IMR-90 (cell line): Measurements from ENCODE around the gene HFE. TPM values are rescaled to one million over a fixed set of nuclear protein-coding genes. Genes with fewer than 3 reads are reported as not detected.
A peak's percentile ranks its signal among the peaks of the same experiment; 100 is the strongest.

Experiments
- ATAC-seq: fragments of 200-7000 bp; cut with Tn5 transposase; 2 replicates; pipeline ENCODE4 v1.9.1; 2020; ENCODE audit warnings: low read depth, mild to moderate bottlenecking, moderate library complexity
- BruUV-seq: library from RNA; stranded (reverse); fragments of 400-500 nt; replicated peaks from 2 replicates; lab custom pipeline; 2021; lab: Mats Ljungman, UMichigan
- CTCF ChIA-PET: fragments of 300-600 bp; formaldehyde crosslinking; extraction: SDS; loops from one replicate; lab custom pipeline; 2021; ENCODE audit warnings: antibody characterized with exemption; lab: Yijun Ruan, JAX
- POLR2A ChIA-PET: fragments of 300-600 bp; sonication (Branson Sonifier 250); formaldehyde crosslinking; loops from one replicate; lab custom pipeline; 2022; ENCODE audit warnings: antibody characterized with exemption; ENCODE audit not compliant: unreplicated experiment; lab: Charles Lee
- DNase-seq: peaks from one replicate; pipeline ENCODE4 v3.0.0; 2013
- H2AFZ ChIP-seq: replicated peaks from 2 replicates; pipeline ENCODE3; 2013; ENCODE audit warnings: low read length, mild to moderate bottlenecking; ENCODE audit not compliant: poor library complexity
- H2AK5ac ChIP-seq: 2 replicates; pipeline ENCODE4 v1.6.1; 2013; ENCODE audit warnings: low read depth, low read length, inconsistent platforms
- H2AK9ac ChIP-seq: replicated peaks from 2 replicates; pipeline ENCODE3; 2013; ENCODE audit warnings: mild to moderate bottlenecking, low read depth, low read length, moderate library complexity; ENCODE audit not compliant: poor library complexity
- H2BK120ac ChIP-seq: 2 replicates; pipeline ENCODE4 v1.6.1; 2013; ENCODE audit warnings: low read depth, low read length, inconsistent platforms
- H2BK15ac ChIP-seq: 3 replicates; pipeline ENCODE4 v1.6.1; 2013; ENCODE audit warnings: low read depth, low read length, inconsistent platforms
- H2BK20ac ChIP-seq: 2 replicates; pipeline ENCODE4 v1.6.1; 2013; ENCODE audit warnings: low read depth, mild to moderate bottlenecking, inconsistent platforms, low read length, moderate library complexity
- H2BK5ac ChIP-seq: 2 replicates; pipeline ENCODE4 v1.6.1; 2013; ENCODE audit warnings: mild to moderate bottlenecking, low read depth, low read length, inconsistent platforms; ENCODE audit not compliant: poor library complexity, severe bottlenecking
- H3K14ac ChIP-seq: replicated peaks from 2 replicates; pipeline ENCODE4 v1.6.1; 2013; ENCODE audit warnings: low read depth, low read length, inconsistent platforms
- H3K18ac ChIP-seq: 2 replicates; pipeline ENCODE4 v1.6.1; 2013; ENCODE audit warnings: low read depth, low read length, control low read depth
- H3K23ac ChIP-seq: 2 replicates; pipeline ENCODE4 v1.6.1; 2013; ENCODE audit warnings: low read depth, low read length, inconsistent platforms
- H3K27ac ChIP-seq: 2 replicates; pipeline ENCODE4 v1.5.1; 2013; ENCODE audit warnings: mild to moderate bottlenecking, control low read depth, low read length; ENCODE audit not compliant: insufficient read depth
- H3K27me3 ChIP-seq: 2 replicates; pipeline ENCODE4 v1.6.1; 2013; ENCODE audit warnings: low read length; ENCODE audit not compliant: control insufficient read depth, insufficient read depth
- H3K36me3 ChIP-seq: 2 replicates; pipeline ENCODE4 v1.6.1; 2013; ENCODE audit warnings: low read length, mixed read lengths; ENCODE audit not compliant: control insufficient read depth, insufficient read depth
- H3K4ac ChIP-seq: 2 replicates; pipeline ENCODE4 v1.6.1; 2013; ENCODE audit warnings: low read depth, low read length, inconsistent platforms
- H3K4me1 ChIP-seq: 2 replicates; pipeline ENCODE4 v1.6.1; 2013; ENCODE audit warnings: low read length, mixed read lengths; ENCODE audit not compliant: control insufficient read depth, insufficient read depth
- H3K4me2 ChIP-seq: 2 replicates; pipeline ENCODE4 v1.6.1; 2013; ENCODE audit warnings: low read depth, mild to moderate bottlenecking, control low read depth, low read length, moderate library complexity
- H3K4me3 ChIP-seq: 2 replicates; pipeline ENCODE4 v1.5.1; 2013; ENCODE audit warnings: low read depth, mild to moderate bottlenecking, control low read depth, low read length, moderate library complexity; ENCODE audit not compliant: insufficient read depth
- H3K56ac ChIP-seq: 2 replicates; pipeline ENCODE4 v1.6.1; 2013; ENCODE audit warnings: low read length, inconsistent platforms; ENCODE audit not compliant: insufficient read depth; ENCODE audit errors: extremely low read depth
- H3K79me1 ChIP-seq, 2 experiments: 2 replicates each; pipeline ENCODE4 v1.6.1; 2013; ENCODE audit warnings: low read length in 2 of 2, inconsistent platforms in 1 of 2, low read depth in 1 of 2
- H3K9ac ChIP-seq: 2 replicates; pipeline ENCODE4 v1.6.1; 2013; ENCODE audit warnings: low read depth, low read length, control low read depth
- H3K9me1 ChIP-seq: 2 replicates; pipeline ENCODE4 v1.6.1; 2013; ENCODE audit warnings: low read length, inconsistent platforms; ENCODE audit not compliant: insufficient read depth
- H3K9me3 ChIP-seq: 2 replicates; pipeline ENCODE4 v1.6.1; 2013; ENCODE audit warnings: low read length; ENCODE audit not compliant: control insufficient read depth, insufficient read depth
- H4K20me1 ChIP-seq: 2 replicates; pipeline ENCODE4 v1.6.1; 2013; ENCODE audit warnings: low read length, inconsistent platforms; ENCODE audit not compliant: insufficient read depth
- H4K5ac ChIP-seq: 2 replicates; pipeline ENCODE4 v1.6.1; 2013; ENCODE audit warnings: mild to moderate bottlenecking, low read depth, low read length, control low read depth
- H4K8ac ChIP-seq, 2 experiments: 2 replicates each; pipeline ENCODE4 v1.6.1; 2013; ENCODE audit warnings: low read depth in 2 of 2, low read length in 2 of 2, control low read depth in 1 of 2, inconsistent platforms in 1 of 2
- H4K91ac ChIP-seq: 2 replicates; pipeline ENCODE4 v1.6.1; 2013; ENCODE audit warnings: low read depth, low read length, inconsistent platforms; ENCODE audit not compliant: insufficient read depth
- CHD1 ChIP-seq: IDR thresholded peaks from 2 replicates; pipeline ENCODE4 v1.6.1; 2012; ENCODE audit warnings: low read depth, low read length, improper control_type of control experiment
- FOS ChIP-seq: fragments of 150-350 bp; IDR thresholded peaks from 2 replicates; pipeline ENCODE4 v1.6.1; 2016; ENCODE audit warnings: low read depth, low read length
- MAFK ChIP-seq: IDR thresholded peaks from 2 replicates; pipeline ENCODE4 v1.6.1; 2012; ENCODE audit warnings: low read depth, low read length, improper control_type of control experiment
- MXI1 ChIP-seq: IDR thresholded peaks from 2 replicates; pipeline ENCODE4 v1.6.1; 2012; ENCODE audit warnings: low read depth, mild to moderate bottlenecking, low read length, moderate library complexity, borderline replicate concordance
- POLR2A ChIP-seq: IDR thresholded peaks from 2 replicates; pipeline ENCODE4 v1.6.1; 2012; ENCODE audit warnings: mild to moderate bottlenecking, low read depth, low read length
- RFX5 ChIP-seq: IDR thresholded peaks from 2 replicates; pipeline ENCODE4 v1.8.0; 2012; ENCODE audit warnings: low read depth, mild to moderate bottlenecking, low read length, moderate library complexity
- SMC3 ChIP-seq: fragments of 150-350 bp; IDR thresholded peaks from 2 replicates; pipeline ENCODE4 v1.6.1; 2016; ENCODE audit warnings: low read depth, mild to moderate bottlenecking, antibody characterized with exemption, low read length, moderate library complexity
- WGBS, 2 experiments: methylation state at CpG; one replicate each; pipeline versions ENCODE4 v1.1.5 to v1.1.7; 2013; ENCODE audit warnings: missing lambda C conversion rate in 2 of 2; ENCODE audit not compliant: insufficient read length in 1 of 2; ENCODE audit errors: extremely low coverage in 2 of 2; 5-methylcytosine and 5-hydroxymethylcytosine counted together
- dilution Hi-C: fragments of 300-500 bp; cut with HindIII; formaldehyde crosslinking; loops from one replicate; pipeline ENCODE4 v1.14.3; 2018; ENCODE audit warnings: low sequenced_read_pairs; ENCODE audit not compliant: unreplicated experiment
- in situ Hi-C: fragments of 300-500 bp; cut with MboI; formaldehyde crosslinking; loops from 3 replicates; pipeline ENCODE4 v1.14.3; 2019; ENCODE audit warnings: low sequenced_read_pairs, inconsistent platforms, mixed read lengths
- intact Hi-C: fragments of 100-400 bp; cut with micrococcal nuclease; formaldehyde crosslinking; loops from 2 replicates; pipeline ENCODE4 v1.10.0; 2022
- polyA plus RNA-seq, 3 experiments: library from polyadenylated mRNA; depleted of rRNA; stranded (reverse); fragments of >200 nt; gene quantifications; 2 replicates each; pipeline ENCODE4 v1.2.3, GENCODE V29; 2012; ENCODE audit warnings: low replicate concordance in 1 of 3
- total RNA-seq: library from RNA; depleted of rRNA; stranded (reverse); fragments of >200 nt; gene quantifications from 2 replicates; pipeline ENCODE4 v1.2.3, GENCODE V29; 2012

The HFE gene
- total and polyA plus RNA-seq, 2 of the 4 experiments (the other 2 are of a cell fraction): 14.9 to 15.7 TPM

GRCh38 chr6:26123947-26124780 is 36.9 kb downstream of the HFE start:
- H2AFZ ChIP-seq: peak overlapping the region; percentile 53
- no peaks in the 10 kb centered on the region for H3K27me3 ChIP-seq
- H3K18ac ChIP-seq: peak overlapping the region; percentile 20; the same call in 1 of the 2 replicates
- dilution Hi-C loops: no loop called here
- peak overlapping the region; percentile 75 for H3K27ac ChIP-seq
- H4K91ac ChIP-seq: peak overlapping the region; percentile 16; the same call in 1 of the 2 replicates
- H4K8ac ChIP-seq: no peak overlapping the region
- H2AK5ac ChIP-seq: no peak overlapping the region
- intact Hi-C loops: loop anchor here (1.0 to 2.0 kb wide), 5 partner anchors 20 to 74 kb away; a partner anchor contains a TSS
- no peaks in the 10 kb centered on the region for H3K9me3 ChIP-seq
- H3K4ac ChIP-seq: peak overlapping the region; percentile 16; the same call in 1 of the 2 replicates
- peak overlapping the region; percentile 98 for H3K9ac ChIP-seq
- WGBS, 2 experiments: 1% methylated on average over 16 of the region's 45 CpGs; no CpG with 5 or more reads in 1 of the 2 experiments
- BruUV-seq: TSS peak; percentile 93
- 0 out of 2 replicates have a peak, but pooled peaks have one; percentile 6 for TF ChIP-seq FOS
- peak; percentile 76; the same call in 1 of the 2 replicates for TF ChIP-seq MXI1
- TF ChIP-seq SMC3: no peak
- no peak for TF ChIP-seq RFX5
- TF ChIP-seq CHD1: peak; percentile 97
- peak; percentile 22; the same call in 1 of the 2 replicates for TF ChIP-seq MAFK
- TF ChIP-seq POLR2A: peak; percentile 99
- ATAC-seq: peak; percentile 85
- peak overlapping the region; percentile 83 for H3K4me3 ChIP-seq
- peak overlapping the region; percentile 90 for H2BK5ac ChIP-seq
- peak overlapping the region; percentile 73 for H3K56ac ChIP-seq
- no peak overlapping the region for H4K5ac ChIP-seq
- peaks cover 4% of the 10 kb centered on the region for H3K36me3 ChIP-seq
- peak overlapping the region; percentile 72 for H3K23ac ChIP-seq
- no peak overlapping the region for H2BK15ac ChIP-seq
- ChIA-PET CTCF (interaction anchor here (0.7 to 1.9 kb wide), 5 partner anchors 21 to 64 kb away, joined by 3 to 7 read pairs (median 3); a partner anchor contains a TSS), POLR2A (interaction anchor here (0.6 to 4.9 kb wide), 28 partner anchors 10 to 1766 kb away, joined by 3 to 95 read pairs (median 6); partner anchors contain the start of gene HFE)
- peak overlapping the region; percentile 80; the same call in 1 of the 2 replicates for H3K14ac ChIP-seq
- H3K9me1 ChIP-seq: no peaks in the 10 kb centered on the region; the same call in 1 of the 2 replicates
- peak overlapping the region; percentile 73 for H3K4me2 ChIP-seq
- no peak overlapping the region for H2BK20ac ChIP-seq
- H2BK120ac ChIP-seq: no peak overlapping the region
- H3K79me1 ChIP-seq: peaks cover 0 to 16% of the 10 kb centered on the region in 2 experiments; a peak in 3 of 4 replicates
- DNase-seq: peak; percentile 100
- in situ Hi-C loops: no loop called here
- H4K20me1 ChIP-seq: peaks cover 31% of the 10 kb centered on the region
- H2AK9ac ChIP-seq: peak overlapping the region; percentile 68
- peaks cover 5% of the 10 kb centered on the region for H3K4me1 ChIP-seq
